SK-N-MC (cell line): ENCODE data around the gene PPIP5K2.

Source experiments
- EZH2 ChIP-seq: fragments of 200-600 bp; sonication (generic); IDR thresholded peaks from one replicate; pipeline ENCODE4 v1.6.1; 2017; ENCODE audit warnings: antibody characterized with exemption
- FOXP2 ChIP-seq: optimal IDR thresholded peaks from 2 replicates; pipeline ENCODE3; 2011; ENCODE audit warnings: mild to moderate bottlenecking, moderate library complexity; ENCODE audit not compliant: insufficient read depth; ENCODE audit errors: extremely low read length, control extremely low read depth
- POLR2AphosphoS5 ChIP-seq: IDR thresholded peaks from 2 replicates; pipeline ENCODE4 v1.6.1; 2012; ENCODE audit warnings: mild to moderate bottlenecking, low read depth, low read length, borderline replicate concordance

DNA sequence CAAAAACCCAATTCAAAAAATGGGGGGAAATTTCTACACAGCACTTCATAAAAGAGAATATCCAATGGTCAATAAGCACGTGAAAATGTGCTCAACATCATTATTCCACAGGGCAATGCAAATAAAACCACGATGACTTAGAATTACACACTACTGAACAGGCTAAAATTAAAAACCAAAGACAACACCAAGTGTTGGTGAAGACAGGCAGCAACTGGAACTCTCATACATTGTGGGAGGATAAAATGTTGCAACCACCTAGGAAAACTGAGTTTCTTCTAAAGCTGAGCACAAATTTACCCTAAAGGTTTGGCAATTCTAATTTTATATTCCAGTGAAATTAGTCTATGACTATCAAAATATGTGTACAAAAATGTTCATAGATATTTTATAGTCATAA, 9.7 kb upstream of the PPIP5K2 start:
- TF ChIP-seq EZH2 (no peak), POLR2AphosphoS5 (no peak), FOXP2 (no peak)
